COR-L47 (cell line): Measurements from ENCODE around the gene WDFY4.

Source experiments
- DNase-seq: peaks from one replicate; lab custom pipeline; 2025; lab: John Stamatoyannopoulos, UW

The WDFY4 gene

DNA sequence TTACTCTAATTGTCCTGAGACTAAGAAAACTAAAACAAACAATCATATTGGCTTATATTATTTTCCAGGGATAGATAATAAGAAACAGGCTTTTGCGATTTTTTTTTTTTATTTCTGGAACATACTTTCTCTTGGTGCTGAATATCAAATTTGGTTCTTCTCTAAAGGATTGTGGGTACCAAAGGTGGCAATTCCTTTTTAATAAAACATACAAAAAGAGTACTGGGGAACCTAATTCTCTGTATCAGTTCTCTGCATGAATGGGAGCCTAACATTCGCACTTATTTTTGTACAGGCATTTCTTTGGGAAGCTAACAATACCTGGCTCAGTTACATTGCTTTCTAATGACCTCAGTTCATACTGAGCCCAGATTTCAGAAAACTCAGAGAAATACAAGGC, 222.2 kb downstream of the WDFY4 start:
- no peak for DNase-seq

DNA sequence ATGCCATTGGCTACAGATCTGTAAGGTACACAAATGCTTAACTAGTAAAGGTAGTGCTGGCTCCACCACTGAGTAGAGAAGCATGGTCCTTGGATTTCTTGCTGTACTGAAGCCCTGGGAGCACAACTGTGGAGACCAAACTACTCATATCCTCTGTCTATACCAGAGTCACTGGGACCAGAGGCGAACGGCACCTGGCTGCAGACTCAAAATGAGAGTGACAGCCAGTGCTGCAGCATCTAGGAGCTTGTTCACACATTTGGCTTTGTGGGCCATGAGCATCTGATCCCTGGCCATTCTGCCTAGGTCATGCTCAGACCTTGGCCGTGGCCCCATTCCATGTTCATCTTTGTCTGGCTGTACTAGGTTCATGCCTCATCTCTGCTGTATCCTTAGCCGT, 223.1 kb downstream of the WDFY4 start:
- DNase-seq, result no peak

DNA sequence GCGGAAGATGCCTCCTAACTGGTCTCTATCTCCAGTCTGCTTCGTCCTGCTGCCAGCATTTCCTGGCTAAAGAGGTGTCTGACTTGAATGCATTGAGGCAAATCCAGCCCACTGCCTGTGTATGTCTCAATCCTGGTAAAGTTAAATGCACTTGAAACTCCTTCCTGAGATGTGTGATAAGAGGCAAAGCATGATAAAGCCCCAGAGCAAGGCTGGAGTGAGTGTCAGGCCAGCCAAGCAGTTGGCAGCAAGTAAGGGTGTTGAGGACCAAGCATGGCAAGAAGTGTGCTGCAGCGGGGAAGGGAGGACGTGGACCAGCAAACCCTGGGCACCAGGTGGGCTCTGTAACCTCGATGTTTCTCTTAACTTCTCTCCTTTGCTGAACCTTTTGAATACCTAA, 225.9 kb downstream of the WDFY4 start:
- DNase-seq, result no peak

DNA sequence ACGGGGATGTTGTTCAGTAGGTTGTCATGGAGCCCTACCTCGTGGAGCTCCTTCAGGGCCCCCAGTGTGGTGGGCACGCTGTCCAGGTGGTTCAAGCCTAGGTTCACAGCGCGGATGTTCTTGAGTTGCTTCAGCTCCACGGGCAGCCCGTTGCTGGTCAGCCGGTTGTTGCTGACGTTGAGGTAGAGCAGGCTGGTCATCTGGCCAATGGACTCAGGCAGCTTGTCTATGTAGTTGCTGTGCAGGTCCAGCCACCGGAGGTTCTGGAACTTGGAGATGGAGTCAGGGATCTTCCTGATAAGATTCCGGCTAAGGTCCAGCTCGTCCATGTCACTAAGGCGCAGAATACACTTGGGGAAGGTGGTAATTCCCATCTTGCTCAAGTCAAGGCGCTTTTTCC, 229.0 kb downstream of the WDFY4 start:
- DNase-seq, result no peak

DNA sequence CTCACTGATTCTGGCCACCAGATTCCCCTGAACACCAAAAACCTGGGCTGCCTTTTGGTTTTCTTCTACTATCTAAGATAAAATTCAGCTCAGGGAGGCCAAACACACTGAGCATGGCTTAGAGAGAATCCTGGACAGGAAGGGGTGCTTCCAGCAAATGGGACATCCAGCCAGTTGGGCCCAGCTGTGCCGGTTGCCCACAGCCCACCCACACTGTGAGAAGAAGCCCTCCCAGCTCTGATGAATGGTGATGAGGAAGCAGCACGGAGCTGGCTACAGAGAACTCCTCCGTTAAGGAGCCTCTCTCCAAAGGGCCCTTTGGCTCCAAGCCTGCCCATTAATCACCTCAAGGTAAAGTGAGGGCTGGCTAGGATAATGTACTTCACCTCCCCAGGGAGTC, 239.1 kb downstream of the WDFY4 start:
- DNase-seq, result no peak

DNA sequence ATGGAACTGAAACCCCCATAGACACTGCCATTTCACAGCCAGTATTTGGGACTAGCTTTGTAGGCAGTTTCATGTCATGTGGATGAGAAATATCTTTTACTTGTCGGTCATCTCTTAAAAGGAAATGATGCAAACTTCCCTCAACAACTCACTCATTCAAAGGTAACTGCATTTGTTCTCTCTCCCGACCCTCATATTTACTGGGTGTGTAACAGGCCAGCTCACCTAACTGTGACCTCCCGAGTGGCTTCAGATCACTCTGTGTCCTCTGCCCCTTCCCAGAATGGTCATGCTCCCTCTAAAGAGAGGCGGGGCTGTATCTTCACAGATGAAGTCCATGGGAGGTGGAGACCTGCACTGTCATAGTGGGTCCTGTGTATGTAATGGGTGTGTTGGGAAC, 240.3 kb downstream of the WDFY4 start:
- no peak for DNase-seq

DNA sequence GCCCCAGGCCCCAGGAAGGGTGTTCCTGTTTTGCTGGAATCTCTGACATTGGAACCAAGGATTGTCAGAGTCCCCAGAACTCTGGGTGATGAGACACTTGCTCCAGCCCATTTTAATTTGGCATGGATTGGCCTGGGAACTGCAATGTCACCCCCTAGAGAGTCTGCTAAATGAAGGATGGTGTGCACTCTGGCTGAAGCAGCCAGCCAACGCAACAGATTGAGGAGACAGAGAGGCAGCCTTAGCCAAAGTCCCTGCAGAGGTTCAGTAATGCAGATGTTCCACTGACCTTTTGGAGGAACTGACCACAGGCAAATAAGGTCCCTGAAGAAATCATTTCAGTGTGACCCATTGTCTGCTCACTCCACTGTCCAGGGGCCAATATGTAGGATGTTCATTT, 241.6 kb downstream of the WDFY4 start:
- DNase-seq, result no peak

DNA sequence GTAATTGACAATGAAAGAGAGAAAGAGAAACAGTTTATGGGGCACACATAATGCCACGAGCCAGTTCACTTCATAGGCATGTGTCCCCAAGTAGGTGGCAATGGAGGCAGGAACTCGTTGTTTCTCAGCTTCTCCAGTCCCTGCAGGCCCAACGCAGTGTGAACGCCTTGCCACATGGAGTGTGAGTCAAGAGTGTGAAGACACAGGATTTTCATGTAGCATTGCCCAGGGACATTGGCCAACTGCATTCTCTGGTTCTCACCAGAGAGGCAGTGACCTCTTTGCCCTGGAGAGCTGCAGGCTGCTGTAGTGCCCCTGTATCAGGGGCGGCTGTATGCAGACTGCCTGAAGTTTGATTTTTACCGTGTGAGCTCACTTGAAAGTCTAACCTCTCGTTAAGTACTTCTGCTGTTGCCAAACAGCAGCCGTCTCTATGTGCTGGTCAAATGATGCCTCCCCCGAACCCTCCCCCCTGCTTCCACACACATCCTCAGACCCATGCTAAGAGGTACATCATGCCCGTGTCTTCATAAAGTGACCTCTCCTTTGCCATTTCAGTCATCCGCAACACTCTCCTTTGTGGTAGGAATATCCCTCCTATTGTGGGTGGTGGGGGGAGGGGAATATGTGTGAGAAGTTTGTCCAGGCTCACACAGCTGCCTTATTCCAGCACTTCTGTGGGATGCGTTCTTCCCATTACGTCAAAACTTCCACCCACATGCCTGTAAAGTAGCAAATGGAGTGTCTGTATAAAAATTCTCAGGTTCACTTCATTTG, 242.3 kb downstream of the WDFY4 start:
- DNase-seq, result no peak

DNA sequence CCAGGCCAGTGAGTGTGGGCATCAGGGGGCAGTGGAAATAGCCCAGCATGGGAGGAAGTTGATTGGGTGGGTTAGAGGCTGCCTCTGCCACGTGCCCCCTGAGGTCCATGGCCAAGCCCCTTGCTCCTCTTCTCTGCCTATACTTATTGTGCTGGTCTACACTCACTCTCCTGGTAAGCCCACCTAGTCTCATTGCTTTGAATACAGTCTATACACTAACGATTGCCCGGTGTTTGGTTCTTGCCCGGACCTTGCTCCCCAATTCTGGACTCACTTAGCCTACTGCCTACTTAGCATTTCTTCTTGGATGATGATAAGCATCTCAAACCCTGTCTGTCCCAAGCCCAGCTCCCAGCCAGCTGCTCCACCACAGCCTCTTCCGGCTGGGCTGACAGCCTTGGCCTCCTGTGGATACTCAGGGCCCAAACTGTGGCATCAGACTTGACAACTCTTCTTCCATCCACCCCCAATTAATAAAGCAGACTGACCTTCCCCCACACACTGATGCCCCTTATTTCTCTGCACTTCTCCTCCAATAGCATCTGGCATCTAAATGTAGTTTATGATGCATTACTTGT, 244.8 kb downstream of the WDFY4 start:
- DNase-seq, result no peak

DNA sequence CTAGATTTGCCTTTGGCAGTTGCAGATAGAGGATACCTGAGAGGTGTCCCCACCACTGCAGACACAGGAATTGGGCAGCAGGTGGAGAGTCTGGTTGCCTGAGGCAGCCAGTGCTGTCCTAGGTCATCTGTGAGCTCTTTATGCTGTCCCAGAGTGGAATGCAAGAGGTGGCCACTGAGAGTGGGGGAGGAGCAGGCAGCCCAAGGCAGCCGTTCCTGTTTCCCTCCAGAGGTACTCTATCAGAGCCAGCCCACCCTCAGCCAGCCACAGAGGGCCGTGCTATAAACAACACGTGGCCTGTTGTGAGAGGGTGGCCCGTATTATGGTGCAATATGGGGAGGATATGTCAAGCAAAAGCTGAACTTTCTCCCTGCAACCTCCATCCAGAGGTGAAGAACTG, 246.5 kb downstream of the WDFY4 start:
- DNase-seq, result no peak

DNA sequence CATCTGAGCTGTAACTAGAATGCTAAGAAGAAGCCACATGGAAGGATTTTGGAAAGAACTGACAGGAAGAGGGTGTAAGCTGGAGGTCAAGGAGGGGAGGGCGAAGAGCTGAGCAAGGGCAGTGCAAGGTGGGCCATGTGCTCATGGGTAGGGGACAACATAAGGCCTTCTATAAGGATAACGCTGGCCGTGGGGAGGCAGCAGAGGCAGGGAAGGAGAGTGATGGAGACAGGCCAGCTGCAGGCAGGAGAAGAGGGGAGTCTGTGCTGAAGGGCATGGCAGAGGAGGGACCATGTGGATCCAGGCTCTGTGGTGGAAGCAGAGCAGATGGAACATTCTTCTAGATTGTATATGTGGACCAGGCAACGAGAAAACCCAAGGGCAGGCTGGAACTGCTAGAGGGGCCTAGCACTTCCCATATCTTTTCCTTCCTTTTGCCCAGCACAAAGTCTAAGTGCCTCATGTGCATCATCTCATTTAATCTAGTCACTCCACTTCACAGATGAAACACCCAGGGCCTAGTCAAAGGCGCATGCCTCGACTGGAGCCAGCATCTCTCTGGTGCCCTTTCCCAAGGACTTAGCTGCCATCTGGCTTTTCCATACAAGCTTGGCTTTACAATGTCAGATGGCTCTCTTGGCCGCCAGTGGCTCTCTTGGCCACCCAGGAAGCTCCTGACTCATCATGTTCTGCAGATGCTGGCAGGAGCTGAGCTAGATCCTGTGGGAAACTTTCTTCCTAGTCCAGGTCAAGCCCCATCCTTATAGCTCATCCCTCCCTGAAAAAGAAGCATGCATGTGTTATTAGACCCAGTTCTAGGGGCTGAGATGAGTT, 248.4 kb downstream of the WDFY4 start:
- DNase-seq, result no peak

DNA sequence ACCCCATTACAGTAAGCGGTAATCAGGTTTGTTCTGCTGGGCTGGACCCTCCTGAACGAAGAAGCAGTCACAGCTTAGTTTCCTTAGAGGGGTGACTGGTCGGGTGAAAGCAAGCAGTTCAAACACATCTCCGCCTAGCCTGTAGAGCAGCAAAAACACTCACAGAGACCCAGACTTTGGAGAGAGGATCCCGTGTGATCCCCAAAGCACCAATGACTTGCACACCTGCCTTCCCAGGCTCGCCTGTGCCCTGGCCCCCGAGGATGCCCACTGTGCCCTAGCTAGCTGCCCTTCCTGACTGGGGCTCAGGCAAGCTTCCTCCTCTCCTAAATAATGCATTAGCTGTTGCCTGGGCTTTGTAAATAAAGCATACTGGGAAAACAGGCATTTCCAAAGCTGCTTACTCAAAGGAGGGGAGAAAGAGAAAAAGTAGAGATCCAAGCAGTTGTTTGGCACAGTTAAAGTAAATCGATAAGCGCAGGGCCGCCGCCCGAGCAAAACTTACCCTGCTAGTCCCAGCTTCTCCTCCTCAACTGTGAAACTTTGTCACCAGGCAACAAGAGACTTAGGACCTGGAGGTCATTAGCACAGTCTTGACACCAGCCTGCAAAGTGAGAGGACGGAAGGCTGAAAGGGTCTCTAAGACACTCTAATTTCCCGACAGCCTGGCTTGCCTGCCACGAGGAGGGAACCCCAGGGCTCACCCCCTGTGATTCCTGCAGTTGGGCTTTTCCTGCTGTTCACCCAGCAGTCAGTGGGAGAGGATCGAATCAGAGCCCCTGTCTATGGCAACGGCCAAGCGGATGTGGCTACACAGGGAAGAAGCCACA, 250.2 kb downstream of the WDFY4 start:
- no peak for DNase-seq

DNA sequence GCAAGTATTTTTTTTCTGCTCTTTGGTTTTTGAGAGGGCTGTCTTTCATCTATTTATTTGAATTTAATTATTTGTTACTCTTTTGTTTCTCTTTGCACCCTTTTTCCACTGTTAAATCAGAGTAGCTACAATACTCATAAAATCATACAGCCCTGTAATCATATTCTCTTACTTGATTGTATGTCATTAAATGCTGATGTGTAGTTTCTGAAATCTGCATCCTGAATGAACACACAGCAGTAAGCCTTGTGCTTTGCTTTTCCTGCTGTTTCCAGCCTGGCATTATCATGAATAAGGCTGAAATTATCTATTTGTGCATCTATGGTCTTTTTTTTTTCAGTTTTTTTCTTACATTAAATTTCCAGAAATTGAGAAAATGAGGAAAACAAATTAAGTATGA, 250.9 kb downstream of the WDFY4 start:
- DNase-seq, result no peak

DNA sequence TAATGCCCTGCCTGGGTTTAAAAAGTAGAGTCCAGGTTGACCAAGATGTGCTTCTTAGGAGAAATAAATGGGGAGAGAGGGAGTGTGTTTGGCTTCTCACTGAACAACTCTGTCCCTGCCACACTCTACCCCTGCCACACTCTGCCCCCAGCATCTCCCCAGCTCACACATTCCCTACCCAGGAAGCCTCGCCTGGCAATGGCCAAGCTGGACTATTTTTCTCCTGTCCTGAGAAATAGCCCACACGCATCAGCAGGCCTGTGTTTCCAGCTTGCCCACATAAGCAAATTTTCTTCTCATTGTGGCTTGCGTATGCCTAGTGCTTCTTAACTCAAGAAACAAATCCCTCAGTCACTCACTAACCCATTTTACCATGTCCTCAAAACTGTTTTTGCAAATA, 253.1 kb downstream of the WDFY4 start:
- no peak for DNase-seq

DNA sequence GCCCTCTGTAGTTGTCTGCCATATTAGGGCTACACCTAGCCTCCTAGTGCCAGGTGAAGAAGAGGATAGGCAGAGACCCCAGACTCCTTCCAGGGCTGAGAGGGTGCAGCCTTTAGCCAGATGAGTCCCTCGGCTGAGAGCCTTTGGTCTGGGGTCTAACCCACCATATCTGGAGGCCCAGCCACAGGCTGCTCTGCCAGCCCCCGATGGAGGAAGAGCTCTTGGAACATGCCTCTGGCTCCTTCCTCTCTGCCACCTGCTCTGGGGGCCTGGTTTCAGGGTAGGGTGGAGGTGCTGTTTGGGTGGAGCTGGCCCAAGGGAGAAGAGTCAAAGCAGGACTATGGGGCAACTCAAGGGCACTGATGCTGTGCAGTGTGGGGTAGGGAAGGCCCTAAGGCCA, 253.6 kb downstream of the WDFY4 start:
- no peak for DNase-seq

DNA sequence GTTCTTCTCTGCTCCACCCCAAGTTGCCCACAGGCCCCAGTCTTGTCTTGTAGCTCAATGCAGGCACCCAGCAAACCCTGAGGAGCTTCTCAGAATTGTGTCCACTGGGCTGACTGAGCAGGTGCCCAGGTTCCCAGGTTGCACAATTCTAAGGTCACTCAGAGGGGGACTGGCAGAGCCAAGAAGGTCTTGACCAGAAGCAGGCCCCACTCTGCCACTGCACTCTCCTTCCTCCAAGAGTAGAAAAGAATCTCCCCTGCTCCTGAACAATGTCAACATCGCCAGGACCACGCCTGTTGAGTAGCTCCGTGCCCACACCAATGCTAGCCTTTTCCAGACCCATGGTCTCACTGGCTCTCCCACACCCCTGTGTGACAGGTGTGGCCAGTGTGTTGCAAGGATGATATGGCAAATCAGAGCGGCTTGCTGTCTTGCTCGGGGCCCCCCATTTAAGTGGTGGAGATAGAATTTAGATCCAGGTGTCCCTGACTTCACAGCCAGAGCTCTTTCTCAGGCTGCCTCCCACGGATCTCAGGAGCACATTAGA, 254.4 kb downstream of the WDFY4 start:
- no peak for DNase-seq

DNA sequence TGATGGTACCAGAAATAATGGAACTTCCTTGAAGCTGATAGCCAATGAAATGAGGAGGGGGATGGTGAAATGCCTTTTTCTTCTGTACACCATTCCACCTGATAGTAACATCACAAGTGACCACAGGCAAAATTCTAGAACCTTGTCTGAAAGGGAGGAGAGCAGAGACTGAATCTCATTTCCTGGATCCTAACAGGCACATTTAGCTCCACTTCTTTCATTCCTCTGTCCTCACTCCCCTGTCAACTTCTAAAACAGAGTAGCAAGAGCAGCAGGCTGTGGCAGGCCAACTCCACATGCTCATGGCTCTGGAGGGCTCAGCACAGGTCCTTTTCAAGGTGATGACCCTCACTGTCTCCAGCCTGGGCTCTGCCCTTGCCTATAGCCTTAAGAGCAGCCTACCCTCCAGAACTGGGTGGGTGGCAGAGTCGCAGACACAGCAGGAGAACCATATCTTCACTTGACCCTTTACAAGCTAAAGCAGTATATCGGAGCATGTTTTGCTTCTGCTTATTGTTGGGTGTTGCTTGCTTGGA, 255.2 kb downstream of the WDFY4 start, which contains the start of gene LRRC18:
Gene LRRC18 (minus strand): TSS at position 51 of the 536 bp plus-strand sequence. CDS start 25,685 bp downstream, outside the sequence.
- no peak for DNase-seq

DNA sequence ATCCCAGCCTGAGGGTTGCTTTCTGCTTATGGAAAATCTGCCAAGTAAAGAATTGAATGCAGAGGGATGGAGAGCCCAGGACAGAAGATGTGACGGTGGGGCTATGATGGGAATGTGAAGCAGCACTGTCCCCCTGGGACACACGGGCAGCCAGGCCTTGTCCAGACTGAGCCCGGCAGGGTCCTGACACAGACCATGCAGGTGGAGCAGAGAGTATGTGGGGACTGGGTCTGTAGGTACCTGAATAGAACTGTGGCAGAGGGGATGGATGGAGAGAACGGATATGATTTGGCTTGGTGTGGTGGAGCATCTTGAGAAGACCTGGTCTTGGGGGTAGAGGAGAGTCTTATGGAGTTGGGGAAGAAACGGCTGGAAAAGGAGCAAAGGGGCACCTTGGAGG, 255.7 kb downstream of the WDFY4 start:
- no peak for DNase-seq

DNA sequence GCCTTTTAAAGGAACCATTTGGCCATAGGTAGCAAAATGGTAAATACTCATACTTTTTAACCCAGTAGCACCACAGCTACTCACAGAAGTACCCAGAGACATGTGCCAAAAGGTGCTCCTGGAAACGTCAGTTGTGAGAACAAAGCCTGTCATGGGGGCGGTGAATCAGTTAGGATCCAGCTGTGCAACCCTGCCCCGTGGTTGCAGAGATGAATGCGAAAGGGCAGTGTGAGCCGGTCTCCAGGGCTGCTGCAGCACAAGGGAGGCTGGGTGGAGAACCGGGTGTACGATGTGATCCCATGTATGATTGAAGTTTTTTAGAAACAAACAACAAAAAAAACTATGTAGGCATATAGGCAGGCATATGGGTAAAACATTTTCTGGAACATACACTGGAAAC, 256.3 kb downstream of the WDFY4 start:
- DNase-seq, result no peak

DNA sequence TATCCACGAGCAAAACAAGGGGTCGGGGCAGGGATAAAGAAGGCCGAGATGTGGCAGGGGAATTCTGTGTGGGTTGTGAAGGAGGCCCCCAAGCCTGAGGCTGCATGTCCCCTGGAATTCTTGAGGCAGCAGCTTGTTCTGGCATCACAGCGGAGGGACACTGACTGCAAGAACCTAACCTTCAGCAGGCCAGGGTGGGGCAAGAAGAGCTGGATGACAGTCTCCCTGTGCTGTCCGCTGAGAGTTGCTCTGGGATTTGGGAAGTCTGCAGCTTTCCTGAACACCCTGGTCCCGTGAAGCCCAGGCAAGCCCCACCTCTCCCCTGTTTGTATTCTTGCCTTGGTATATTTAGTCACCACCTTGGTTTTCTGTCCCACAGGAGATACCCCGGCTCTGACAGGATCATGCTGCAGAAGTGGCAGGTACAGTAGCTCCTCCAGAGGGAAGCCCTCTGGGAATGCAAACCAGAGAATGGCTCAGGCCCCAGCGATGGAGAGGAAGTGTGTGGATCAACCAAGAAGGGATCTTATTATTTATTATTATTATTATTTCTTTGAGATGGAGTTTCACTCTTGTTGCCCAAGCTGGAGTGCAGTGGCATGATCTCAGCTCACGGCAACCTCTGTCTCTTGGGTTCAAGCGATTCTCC, 256.9 kb downstream of the WDFY4 start:
- no peak for DNase-seq

DNA sequence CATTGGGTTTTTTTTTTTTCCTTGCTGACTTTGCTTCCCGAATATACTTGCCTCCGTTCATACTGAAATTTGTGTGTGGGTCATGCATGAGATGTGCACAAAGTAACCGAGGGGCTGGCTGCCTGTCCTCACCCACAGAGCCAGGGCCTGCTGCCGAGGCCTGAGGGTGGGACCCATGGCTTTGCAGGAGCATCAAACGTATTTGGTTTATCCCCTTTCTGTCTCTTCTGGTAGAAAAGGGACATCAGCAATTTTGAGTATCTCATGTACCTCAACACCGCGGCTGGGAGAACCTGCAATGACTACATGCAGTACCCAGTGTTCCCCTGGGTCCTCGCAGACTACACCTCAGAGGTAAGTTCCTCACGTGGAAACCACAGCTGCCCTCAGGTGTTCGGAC, 258.4 kb downstream of the WDFY4 start:
- no peak for DNase-seq
